Fibroblast of peridontal ligament (primary cell): Measurements from ENCODE around the gene APOD.
"Not testable (repeated sequence)": the region's sequence is repeated elsewhere in the genome, so short reads cannot be mapped to it uniquely, and the experiment has no call there.

Experiments used
- DNase-seq: peaks from one replicate; pipeline ENCODE4 v3.0.0-alpha.2; 2010; ENCODE audit errors: extremely low read depth

The APOD gene

GRCh38 chr3:195583831-195584542, at the start of gene APOD:
APOD (minus strand) TSS chr3:195583940; CDS start chr3:195579461, 4,479 bp downstream.
- peak; percentile 46 for DNase-seq

DNA sequence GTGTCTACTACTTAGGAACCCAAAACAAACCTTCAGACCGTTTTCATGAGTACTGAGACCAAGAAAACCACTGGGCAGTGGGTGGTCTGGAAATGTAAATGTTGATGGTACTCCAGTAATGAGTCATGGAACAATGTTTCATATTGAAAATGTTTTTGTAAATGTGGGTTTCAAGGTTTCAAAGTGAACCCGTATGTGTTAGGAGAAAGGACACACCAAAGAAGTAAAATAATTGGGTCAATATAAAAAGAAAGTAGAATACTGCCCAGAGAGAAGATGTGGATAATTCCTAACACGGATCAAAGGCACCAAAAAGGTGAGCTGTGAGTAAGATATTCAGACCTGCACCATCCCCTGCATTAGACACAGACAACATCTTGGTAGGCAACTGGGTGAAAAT, 49.6 kb upstream of the APOD start:
- not testable (repeated sequence) for DNase-seq

DNA sequence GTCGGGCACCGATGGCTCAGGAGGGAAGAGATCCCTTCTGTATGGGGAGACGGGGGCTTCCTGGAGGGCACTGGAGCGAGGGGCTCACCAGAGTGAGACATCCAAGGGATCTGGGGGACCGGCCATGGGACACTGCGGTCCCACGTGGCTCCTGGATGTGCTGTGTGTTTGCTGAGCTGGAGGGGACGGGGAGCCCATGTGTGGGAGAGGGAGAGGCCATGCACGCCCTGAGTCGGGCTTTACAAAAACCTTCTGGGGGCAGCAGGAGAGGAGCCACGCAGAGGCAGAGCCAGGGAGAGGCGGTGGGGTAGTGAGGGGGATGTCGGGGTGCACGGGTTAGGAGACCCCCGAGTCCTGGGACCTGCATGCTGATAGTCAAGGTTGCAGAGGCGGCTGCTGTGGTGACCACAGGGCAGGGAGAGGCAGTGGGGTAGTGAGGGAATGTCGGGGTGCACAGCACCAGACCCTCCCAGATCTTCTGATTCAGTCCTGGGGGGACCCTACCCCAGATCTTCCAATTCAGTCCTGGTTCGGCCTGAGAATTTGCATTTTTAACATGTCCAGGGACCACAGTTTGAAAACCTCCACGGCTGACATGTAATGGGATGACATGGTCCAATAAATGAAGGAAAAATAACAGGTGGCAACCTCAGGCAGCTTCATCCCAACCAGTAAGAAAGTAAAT, 48.9 kb upstream of the APOD start:
- DNase-seq = not testable (repeated sequence)

- DNase-seq = not testable (repeated sequence)
These were observed 48.3 kb upstream of the APOD start for GRCh38 chr3:195632046-195632445.

- DNase-seq = not testable (repeated sequence)
These were observed 47.3 kb upstream of the APOD start for GRCh38 chr3:195630938-195631495.

DNA sequence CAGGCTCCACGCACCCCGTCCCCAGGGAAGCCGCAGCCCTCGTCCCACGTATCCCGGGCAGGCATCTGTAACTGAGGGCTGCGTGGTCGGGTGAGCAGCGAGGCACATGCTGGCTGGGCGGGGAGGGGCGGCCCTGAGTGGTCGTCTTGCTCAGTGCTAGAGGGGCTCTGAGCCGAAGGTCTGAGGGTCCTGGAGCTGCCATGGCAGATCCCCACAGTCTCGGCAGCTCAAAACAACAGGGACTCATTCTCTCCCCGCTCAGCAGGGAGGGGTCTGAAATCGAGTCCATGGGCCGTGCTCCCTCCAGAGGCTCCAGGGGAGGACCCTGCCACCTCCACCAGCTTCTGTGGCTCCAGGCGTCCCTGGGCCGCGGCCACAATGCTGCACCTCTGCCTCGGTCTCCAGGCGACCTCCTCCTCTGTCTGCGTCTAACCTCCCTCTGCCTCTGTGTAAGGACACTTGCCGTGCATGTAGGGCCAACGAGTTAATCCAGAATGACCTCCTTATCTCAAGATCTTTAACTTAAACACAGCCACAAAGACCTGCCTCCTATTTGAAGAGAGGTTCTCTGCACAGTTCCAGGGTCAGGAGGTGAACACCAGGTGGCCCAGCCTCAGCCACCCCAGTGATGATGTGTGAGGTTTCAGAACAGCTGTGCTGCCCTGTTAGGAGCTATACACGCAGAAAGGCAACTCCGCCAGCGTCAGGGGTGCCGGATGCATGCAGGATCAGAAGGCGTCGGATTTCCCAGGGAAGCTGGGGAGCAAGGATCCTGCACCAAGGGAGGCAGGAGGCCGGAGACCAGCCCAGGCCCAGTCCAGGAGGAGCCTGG, 46.6 kb upstream of the APOD start:
- DNase-seq = not testable (repeated sequence)

DNA sequence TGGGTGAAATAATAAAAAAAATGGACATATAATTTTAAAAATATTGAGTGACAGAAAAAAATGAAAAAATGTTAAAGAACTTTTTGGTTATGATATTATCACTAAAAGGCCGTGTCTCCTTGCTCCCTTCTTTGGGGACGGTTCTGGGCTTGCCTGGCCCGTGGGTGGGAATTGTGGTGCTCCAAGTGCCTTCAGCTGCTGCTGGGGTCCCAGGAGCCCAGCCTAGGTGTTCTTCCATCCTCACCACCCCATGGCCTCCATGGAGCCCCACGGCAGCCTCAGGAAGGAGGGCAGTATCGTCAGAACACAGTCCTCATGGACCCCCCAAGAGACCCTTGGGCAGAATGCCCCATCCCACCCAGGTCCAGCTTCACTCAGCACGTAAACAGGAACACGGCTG, 45.9 kb upstream of the APOD start:
- not testable (repeated sequence) for DNase-seq

DNA sequence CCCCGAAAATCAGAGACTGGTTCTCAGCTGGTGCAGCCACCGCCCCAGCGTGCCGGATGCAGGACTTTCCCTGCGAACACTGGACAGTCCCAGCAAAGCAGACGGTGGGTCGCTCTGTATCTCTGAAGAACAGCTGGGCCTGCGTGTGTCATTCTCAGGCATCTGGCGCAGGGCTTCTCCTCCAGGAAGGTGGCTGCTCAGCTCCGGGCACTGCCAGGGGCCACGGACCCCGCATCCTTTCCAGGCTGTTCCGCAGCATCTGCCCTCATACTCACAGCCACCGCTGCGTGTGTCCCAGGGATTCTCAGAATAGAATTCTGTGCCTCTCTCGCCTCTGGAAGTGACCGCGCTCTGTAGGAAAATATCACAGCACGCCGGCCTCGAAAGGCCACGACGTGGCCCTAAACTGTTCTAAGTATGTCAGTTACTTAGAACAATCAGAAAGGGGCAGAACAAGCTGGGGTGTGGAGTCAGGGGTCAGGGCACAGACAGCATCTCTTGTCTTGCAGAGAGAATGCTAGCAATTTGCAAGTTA, 44.7 kb upstream of the APOD start:
- DNase-seq = not testable (repeated sequence)

DNA sequence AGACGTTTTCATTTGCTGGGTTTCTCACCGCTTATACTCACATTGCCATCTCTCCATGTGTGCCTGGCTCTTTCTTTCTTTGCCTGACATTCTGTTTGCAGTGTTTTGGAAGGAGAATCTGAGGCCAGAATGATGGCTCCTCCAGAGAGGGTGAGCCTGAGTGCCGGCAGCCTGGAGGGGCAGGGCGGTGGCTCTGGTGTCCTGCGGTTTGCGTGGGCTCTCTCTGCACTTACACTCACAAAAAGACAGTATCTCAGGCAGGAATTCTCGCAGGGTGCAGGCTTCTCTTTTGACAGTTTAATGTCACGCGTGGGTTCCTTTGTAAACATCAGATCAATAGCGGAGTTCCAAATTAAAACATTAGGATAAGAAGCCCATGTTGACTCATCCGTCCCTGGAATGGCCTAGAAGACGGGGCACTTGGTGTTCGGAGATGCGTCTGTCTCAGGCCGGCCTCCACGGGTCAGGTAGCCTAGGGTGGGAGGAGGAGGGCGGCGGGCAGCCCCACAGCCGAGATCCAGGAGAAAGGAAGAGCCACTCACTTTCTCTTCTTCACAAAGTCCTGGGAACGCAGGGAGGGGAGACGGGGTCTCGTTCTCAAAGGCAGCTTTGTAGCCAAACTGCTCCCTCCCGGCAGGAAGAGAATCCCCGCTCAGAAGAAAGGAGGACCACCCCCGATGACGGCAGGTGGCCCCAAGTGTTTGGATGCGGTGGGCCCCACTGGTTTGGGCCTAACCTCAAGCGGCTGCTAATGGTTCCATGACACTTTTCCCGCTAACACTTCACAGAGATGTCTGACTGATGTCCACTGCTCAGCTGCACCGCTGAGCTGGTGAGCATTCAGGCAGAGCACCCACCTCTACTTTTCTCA, 44.0 kb upstream of the APOD start:
- not testable (repeated sequence) for DNase-seq

DNA sequence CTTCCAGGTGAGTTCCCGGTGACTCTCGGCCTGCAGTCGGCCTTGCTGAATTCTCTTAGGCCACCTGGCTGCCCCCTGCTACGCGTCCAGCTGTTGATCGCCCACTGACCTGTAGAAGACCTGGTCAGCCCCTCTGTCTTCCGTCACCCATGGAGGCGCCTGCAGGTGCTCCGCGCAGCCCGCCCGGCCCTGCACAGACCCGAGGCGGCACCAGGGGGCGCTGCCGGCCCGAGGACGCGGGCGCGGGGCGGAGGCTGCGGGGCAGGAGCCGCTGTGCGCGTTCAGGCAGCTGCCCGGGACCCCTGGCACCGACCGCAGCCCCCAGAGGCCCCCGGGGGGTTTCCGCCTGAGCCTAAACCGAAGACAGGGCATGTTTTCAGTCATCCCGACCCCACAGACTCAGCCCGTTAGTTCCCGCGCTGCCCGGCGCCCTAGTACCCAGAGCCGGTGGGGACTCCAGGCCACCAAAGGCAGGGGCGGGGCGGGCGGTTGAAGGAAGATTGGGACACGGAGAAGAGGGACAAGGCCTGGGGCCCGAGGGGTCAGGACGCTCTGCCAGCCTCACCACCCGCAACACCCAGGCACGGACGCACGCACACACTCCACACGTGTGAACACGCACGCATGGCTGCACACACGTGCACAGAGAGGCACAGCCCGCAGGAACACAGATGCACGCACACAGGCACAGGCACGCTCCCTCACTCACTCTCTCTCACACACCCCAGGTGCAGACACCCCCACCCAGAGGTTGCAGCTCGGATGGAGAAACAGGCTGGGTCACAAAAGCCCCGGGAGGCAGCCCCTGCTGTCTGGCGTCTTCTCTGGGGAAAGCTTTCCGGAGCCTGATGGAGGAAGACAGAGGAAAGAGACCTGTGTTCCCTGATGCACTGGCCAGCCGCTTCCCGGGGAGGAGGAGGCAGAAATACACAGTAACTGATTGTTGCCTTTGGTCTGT, 41.1 kb upstream of the APOD start:
- not testable (repeated sequence) for DNase-seq

DNA sequence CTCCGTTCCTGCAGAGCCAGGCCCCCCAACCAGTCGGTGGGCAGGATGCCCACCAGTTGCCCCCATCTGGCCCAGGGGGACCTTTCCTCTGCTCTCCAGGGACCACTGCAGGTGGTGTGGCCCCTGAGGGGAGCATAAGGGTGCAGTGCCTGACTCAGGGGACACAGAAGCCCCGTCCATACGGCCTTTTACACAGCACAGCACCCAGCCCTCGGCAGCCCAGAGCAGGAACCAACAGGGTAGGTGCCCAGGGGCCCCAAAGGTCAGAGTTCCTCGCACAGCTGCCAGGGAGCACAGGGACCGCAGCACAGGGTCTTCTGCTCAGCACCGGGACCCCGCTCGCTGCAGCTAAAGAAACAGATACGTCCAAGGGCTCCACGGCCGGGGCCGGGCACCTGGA, 40.4 kb upstream of the APOD start:
- DNase-seq = not testable (repeated sequence)

- DNase-seq = not testable (repeated sequence)
These were observed 39.7 kb upstream of the APOD start for GRCh38 chr3:195623217-195623965.

DNA sequence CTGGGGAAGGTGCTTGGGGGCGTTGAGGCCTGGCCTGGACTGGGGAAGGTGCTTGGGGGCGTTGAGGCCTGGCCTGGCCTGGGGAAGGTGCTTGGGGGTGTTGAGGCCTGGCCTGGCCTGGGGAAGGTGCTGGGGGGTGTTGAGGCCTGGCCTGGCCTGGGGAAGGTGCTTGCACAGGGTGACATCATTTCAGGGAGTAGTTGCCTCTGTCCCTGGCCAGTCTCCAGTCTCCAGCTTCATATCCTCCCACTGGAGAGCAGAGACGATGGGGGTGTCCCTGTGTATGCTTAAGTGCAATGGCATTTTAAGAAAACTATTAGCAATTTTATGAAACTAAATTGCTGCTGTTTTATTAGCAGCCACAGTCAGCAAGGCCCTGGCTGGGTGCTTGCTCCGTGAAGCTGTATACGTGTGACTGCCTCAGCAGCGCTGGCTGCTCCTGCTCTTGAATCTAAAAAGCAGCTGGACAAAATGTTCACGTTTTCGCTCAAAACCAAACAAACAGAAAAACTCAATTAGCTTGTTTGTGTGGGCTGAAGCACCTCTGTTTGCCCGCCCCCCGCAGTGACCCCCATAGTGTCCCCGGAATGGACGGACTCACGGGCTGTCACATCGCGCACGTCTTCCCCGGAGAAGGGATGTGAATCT, 38.9 kb upstream of the APOD start:
- not testable (repeated sequence) for DNase-seq

- DNase-seq = not testable (repeated sequence)
These were observed 38.3 kb upstream of the APOD start for GRCh38 chr3:195622012-195622411.

- not testable (repeated sequence) for DNase-seq
These were observed 37.4 kb upstream of the APOD start for GRCh38 chr3:195621095-195621494.

DNA sequence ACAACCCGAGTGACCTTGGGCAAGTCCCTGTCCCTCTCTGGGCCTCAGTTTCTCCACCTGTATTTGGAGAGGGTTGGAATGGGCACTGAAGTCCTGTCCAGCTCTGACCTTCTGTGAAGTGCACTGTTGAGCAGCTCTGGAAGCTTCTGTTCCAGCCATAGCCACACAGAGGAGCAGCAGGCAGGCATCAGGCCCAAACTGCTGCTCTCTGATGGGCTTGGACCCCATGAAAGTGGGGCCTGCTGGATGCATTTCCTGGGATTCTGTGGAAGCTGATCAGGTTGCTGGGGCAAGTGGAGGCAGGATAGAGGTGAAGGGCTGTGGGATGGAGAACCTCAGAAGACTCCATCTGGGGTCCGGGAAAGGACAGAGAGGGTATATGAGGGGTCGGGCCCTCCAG, 36.7 kb upstream of the APOD start:
- DNase-seq = not testable (repeated sequence)

GRCh38 chr3:195619591-195620369, 36.0 kb upstream of the APOD start:
- not testable (repeated sequence) for DNase-seq
